ENCODE data around the gene SLC4A2.
A peak's percentile ranks its signal among the peaks of the same experiment; 100 is the strongest.

SLC4A2 gene

GRCh38 chr7:151012911-151013347 is 46.5 kb upstream of the SLC4A2 start:
- no peak overlapping the region for H3K4me3 ChIP-seq (ENCODE audit: low read depth, low read length)
- TF ChIP-seq, protein P1, sequence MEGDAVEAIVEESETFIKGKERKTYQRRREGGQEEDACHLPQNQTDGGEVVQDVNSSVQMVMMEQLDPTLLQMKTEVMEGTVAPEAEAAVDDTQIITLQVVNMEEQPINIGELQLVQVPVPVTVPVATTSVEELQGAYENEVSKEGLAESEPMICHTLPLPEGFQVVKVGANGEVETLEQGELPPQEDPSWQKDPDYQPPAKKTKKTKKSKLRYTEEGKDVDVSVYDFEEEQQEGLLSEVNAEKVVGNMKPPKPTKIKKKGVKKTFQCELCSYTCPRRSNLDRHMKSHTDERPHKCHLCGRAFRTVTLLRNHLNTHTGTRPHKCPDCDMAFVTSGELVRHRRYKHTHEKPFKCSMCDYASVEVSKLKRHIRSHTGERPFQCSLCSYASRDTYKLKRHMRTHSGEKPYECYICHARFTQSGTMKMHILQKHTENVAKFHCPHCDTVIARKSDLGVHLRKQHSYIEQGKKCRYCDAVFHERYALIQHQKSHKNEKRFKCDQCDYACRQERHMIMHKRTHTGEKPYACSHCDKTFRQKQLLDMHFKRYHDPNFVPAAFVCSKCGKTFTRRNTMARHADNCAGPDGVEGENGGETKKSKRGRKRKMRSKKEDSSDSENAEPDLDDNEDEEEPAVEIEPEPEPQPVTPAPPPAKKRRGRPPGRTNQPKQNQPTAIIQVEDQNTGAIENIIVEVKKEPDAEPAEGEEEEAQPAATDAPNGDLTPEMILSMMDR (IDR thresholded peaks at IDR 0.05; ENCODE audit: borderline replicate concordance, insufficient read depth, low read depth, low read length), result peak; percentile 41; the same call in 1 of the 2 replicates

DNA sequence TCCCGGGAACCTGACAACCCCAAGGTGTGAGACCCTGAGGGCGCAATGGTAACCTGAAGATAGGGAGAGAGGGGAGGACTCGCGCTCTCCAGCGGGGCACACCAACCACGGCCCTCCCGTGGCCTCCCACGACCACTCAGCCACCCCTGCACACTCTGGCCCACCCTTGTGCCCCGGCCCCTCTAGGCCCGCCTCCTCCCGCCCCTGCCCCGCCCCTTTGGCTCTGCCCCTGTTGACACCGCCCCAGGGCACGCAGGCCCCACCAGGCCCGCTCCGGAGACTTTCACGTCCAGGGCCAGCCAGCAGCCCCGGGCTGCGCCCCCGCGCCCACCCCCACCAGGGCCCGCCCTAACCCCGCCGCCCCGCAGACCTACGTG is 46.0 kb upstream of the SLC4A2 start:
- TF ChIP-seq, protein P1 (IDR thresholded peaks at IDR 0.05; ENCODE audit: borderline replicate concordance, insufficient read depth, low read depth, low read length), result no peak
- H3K4me3 ChIP-seq (ENCODE audit: low read depth, low read length), result no peak overlapping the region

DNA sequence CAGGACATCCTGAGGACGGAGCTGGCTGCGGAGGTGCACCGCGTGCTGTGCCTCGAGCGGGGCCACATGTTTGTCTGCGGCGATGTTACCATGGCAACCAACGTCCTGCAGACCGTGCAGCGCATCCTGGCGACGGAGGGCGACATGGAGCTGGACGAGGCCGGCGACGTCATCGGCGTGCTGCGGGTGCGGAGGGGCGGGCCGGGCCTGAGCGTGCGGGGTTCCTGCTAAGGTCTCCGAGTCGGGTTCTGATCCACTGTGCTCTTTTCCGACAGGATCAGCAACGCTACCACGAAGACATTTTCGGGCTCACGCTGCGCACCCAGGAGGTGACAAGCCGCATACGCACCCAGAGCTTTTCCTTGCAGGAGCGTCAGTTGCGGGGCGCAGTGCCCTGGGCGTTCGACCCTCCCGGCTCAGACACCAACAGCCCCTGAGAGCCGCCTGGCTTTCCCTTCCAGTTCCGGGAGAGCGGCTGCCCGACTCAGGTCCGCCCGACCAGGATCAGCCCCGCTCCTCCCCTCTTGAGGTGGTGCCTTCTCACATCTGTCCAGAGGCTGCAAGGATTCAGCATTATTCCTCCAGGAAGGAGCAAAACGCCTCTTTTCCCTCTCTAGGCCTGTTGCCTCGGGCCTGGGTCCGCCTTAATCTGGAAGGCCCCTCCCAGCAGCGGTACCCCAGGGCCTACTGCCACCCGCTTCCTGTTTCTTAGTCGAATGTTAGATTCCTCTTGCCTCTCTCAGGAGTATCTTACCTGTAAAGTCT is 45.5 kb upstream of the SLC4A2 start:
- peak overlapping the region; percentile 30 for H3K4me3 ChIP-seq (ENCODE audit: low read depth, low read length)
- TF ChIP-seq, protein P1 (IDR thresholded peaks at IDR 0.05; ENCODE audit: borderline replicate concordance, insufficient read depth, low read depth, low read length), result peak; percentile 26; the same call in 1 of the 2 replicates

DNA sequence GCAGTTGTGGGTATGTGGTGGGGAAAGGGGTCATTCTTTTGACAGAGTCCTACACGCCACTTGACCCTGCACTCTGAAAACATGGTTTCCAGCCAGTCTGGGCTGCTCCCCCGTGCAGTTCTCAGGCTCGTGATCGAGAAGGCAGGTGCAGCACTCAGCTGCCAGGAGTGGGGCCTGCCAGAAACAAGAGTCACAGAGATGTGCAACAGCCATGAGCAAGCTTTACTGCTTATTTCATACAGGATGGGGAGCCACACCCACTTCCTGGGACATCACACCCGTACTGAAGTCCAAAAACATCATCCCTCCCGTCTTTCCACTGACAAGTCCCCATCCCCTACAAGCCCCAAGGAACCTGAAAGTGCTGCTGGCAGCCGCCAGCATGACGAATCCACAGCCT is 44.4 kb upstream of the SLC4A2 start:
- H3K4me3 ChIP-seq (ENCODE audit: low read depth, low read length), result no peak overlapping the region
- TF ChIP-seq, protein P1 (IDR thresholded peaks at IDR 0.05; ENCODE audit: borderline replicate concordance, insufficient read depth, low read depth, low read length), result no peak

GRCh38 chr7:151015967-151016366 is 43.4 kb upstream of the SLC4A2 start:
- H3K4me3 ChIP-seq (ENCODE audit: low read depth, low read length), result no peak overlapping the region
- TF ChIP-seq, protein P1 (IDR thresholded peaks at IDR 0.05; ENCODE audit: borderline replicate concordance, insufficient read depth, low read depth, low read length), result no peak

DNA sequence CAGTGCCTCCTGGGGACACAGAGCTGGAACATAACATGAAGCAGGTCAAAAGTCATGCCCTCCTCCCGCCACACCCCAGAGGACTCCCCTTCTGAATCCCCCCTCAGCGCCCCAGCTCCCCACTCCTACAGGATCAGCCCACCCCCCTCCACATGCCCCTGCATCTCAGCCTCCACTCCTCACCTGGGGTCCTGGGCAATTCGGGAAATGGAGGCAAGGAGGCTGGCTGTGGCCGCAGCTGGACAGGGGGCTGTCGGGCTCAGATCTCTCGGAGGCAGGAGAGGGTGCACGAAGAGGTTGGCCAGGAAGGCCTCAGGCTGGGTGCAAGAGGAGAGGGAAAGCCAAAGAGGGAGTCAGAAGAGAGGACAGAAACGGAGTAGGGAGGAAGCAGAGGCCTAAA is 42.9 kb upstream of the SLC4A2 start:
- TF ChIP-seq, protein P1 (IDR thresholded peaks at IDR 0.05; ENCODE audit: borderline replicate concordance, insufficient read depth, low read depth, low read length), result no peak
- no peak overlapping the region for H3K4me3 ChIP-seq (ENCODE audit: low read depth, low read length)

GRCh38 chr7:151016942-151017341 is 42.4 kb upstream of the SLC4A2 start:
- H3K4me3 ChIP-seq (ENCODE audit: low read depth, low read length), result no peak overlapping the region
- TF ChIP-seq, protein P1 (IDR thresholded peaks at IDR 0.05; ENCODE audit: borderline replicate concordance, insufficient read depth, low read depth, low read length), result no peak
